B cell (primary cell): ENCODE data around the gene TESPA1. TPM values are rescaled to one million over a fixed set of nuclear protein-coding genes. Genes with fewer than 3 reads are reported as not detected.

Experiments
- ATAC-seq: fragments of 200-7000 bp; cut with Tn5 transposase; one replicate; pipeline ENCODE4 v1.10.0; 2021; ENCODE audit warnings: low read depth, mild to moderate bottlenecking, moderate number of reproducible peaks, moderate library complexity
- CTCF ChIA-PET: fragments of 350-600 bp; sonication (Branson Sonifier 250); formaldehyde crosslinking; loops from one replicate; lab custom pipeline; 2021; ENCODE audit warnings: antibody characterized with exemption, inconsistent platforms; lab: Charles Lee
- POLR2A ChIA-PET: fragments of 350-600 bp; sonication (Branson Sonifier 250); formaldehyde crosslinking; loops from one replicate; lab custom pipeline; 2021; ENCODE audit warnings: antibody characterized with exemption; lab: Charles Lee
- DNase-seq: peaks from one replicate; pipeline ENCODE4 v3.0.0; 2013
- H2AFZ ChIP-seq: 2 replicates; pipeline ENCODE4 v1.6.1; 2012; ENCODE audit warnings: mild to moderate bottlenecking, low read depth, low read length; ENCODE audit not compliant: insufficient read depth, poor library complexity, severe bottlenecking
- H3K27ac ChIP-seq, 2 donors: 1 replicate in 1 of 2; 2 replicates in 1 of 2; pipeline ENCODE4 v1.5.1; 2012 to 2013; ENCODE audit warnings: low read length in 2 of 2, mild to moderate bottlenecking in 2 of 2, moderate library complexity in 1 of 2
- H3K27me3 ChIP-seq, 4 experiments: fragments of 200-600 bp in 1 of 4; sonication (generic) in 1 of 4; replicated peaks in 1 of 4; 1 replicate in 2 of 4; 2 replicates in 2 of 4; pipeline versions ENCODE4 v1.6.1 to v1.7.0; 2013 to 2016; ENCODE audit warnings: low read length in 3 of 4, mild to moderate bottlenecking in 2 of 4, mixed read lengths in 1 of 4, moderate library complexity in 1 of 4; ENCODE audit not compliant: insufficient read depth in 4 of 4, control insufficient read depth in 3 of 4; ENCODE audit errors: control extremely low read depth in 1 of 4
- H3K36me3 ChIP-seq, 2 experiments: replicated peaks in 1 of 2; 1 replicate in 1 of 2; 2 replicates in 1 of 2; pipeline versions ENCODE4 v1.6.1 to v1.7.1; 2013; ENCODE audit warnings: low read length in 1 of 2; ENCODE audit not compliant: insufficient read depth in 2 of 2, control insufficient read depth in 1 of 2; ENCODE audit errors: control extremely low read depth in 1 of 2, extremely low read depth in 1 of 2
- H3K4me1 ChIP-seq, 2 donors: fragments of 200-600 bp in 1 of 2; sonication (generic) in 1 of 2; 1 replicate in 1 of 2; 2 replicates in 1 of 2; pipeline versions ENCODE4 v1.5.1 to v1.6.1; 2013 to 2017; ENCODE audit warnings: low read length in 2 of 2; ENCODE audit not compliant: control insufficient read depth in 2 of 2, insufficient read depth in 2 of 2
- H3K4me2 ChIP-seq: replicated peaks from 2 replicates; pipeline ENCODE3; 2012; ENCODE audit warnings: mild to moderate bottlenecking, low read depth, low read length; ENCODE audit not compliant: poor library complexity, severe bottlenecking
- H3K4me3 ChIP-seq, 5 experiments: fragments of 200-600 bp in 1 of 5; sonication (generic) in 1 of 5; 1 replicate in 3 of 5; 2 replicates in 2 of 5; pipeline versions ENCODE4 v1.5.1 to v1.7.0; 2011 to 2016; ENCODE audit warnings: low read length in 4 of 5, mild to moderate bottlenecking in 4 of 5, low read depth in 2 of 5, control low read depth in 1 of 5, moderate library complexity in 1 of 5; ENCODE audit not compliant: insufficient read depth in 1 of 5; ENCODE audit errors: control extremely low read depth in 1 of 5, extremely low read depth in 1 of 5
- H3K79me2 ChIP-seq: fragments of 200-600 bp; sonication (generic); one replicate; pipeline ENCODE4 v1.6.0; 2016; ENCODE audit warnings: low read length; ENCODE audit not compliant: control insufficient read depth, insufficient read depth
- H3K9ac ChIP-seq: fragments of 200-600 bp; sonication (generic); 2 replicates; pipeline ENCODE4 v1.6.1; 2017; ENCODE audit warnings: mild to moderate bottlenecking, low read length, moderate library complexity
- H3K9me3 ChIP-seq, 3 donors: one replicate each; pipeline versions ENCODE4 v1.6.1 to v1.7.1; 2013; ENCODE audit warnings: low read length in 2 of 3; ENCODE audit not compliant: control insufficient read depth in 2 of 3, insufficient read depth in 1 of 3; ENCODE audit errors: control extremely low read depth in 1 of 3
- H4K20me1 ChIP-seq: 2 replicates; pipeline ENCODE4 v1.6.0; 2012; ENCODE audit warnings: mild to moderate bottlenecking, low read length; ENCODE audit not compliant: insufficient read depth, control insufficient read depth, poor library complexity, severe bottlenecking
- H3K27ac Mint-ChIP-seq: one replicate; pipeline ENCODE4 v1.8.0; 2021; ENCODE audit warnings: mixed read lengths
- H3K27me3 Mint-ChIP-seq: one replicate; pipeline ENCODE4 v1.8.0; 2021; ENCODE audit warnings: mixed read lengths
- H3K4me1 Mint-ChIP-seq: one replicate; pipeline ENCODE4 v1.8.0; 2021; ENCODE audit warnings: mixed read lengths
- H3K4me3 Mint-ChIP-seq: one replicate; pipeline ENCODE4 v1.8.0; 2021; ENCODE audit warnings: mixed read lengths
- H3K9me3 Mint-ChIP-seq: one replicate; pipeline ENCODE4 v1.8.0; 2022; ENCODE audit warnings: mixed read lengths; ENCODE audit not compliant: insufficient read depth
- CTCF ChIP-seq: fragments of 200-600 bp; IDR thresholded peaks from one replicate; pipeline ENCODE4 v1.8.0; 2022; ENCODE audit warnings: antibody characterized with exemption, mild to moderate bottlenecking
- EZH2 ChIP-seq: IDR thresholded peaks from 2 replicates; pipeline ENCODE4 v1.6.1; 2012; ENCODE audit warnings: borderline replicate concordance, low read depth, mild to moderate bottlenecking, moderate library complexity, low read length; ENCODE audit not compliant: insufficient read depth, poor library complexity, severe bottlenecking
- WGBS: methylation state at CpG from one replicate; pipeline ENCODE4 v1.1.5; 2013; ENCODE audit warnings: missing lambda C conversion rate; ENCODE audit not compliant: insufficient coverage; 5-methylcytosine and 5-hydroxymethylcytosine counted together
- intact Hi-C: fragments of 100-400 bp; cut with micrococcal nuclease; formaldehyde crosslinking; loops from one replicate; pipeline ENCODE4 v1.10.0; 2022
- polyA plus RNA-seq: library from polyadenylated mRNA; depleted of rRNA; stranded (reverse); fragments of >200 nt; gene quantifications from 2 replicates; pipeline ENCODE4 v1.2.3, GENCODE V29; 2012
- total RNA-seq, 2 donors: library from RNA; stranded (reverse); fragments of 120-200 nt in 1 of 2; gene quantifications; 1 replicate in 1 of 2; 2 replicates in 1 of 2; pipeline versions ENCODE4 v1.2.3 to v1.2.4, GENCODE V29; 2013 to 2022

TESPA1 gene
- total and polyA plus RNA-seq, 2 donors (not counting 1 experiment from before 2014, with no cell fraction given) = 9.5 to 19.0 TPM

- WGBS = no CpG with 5 or more reads among the region's 2 CpGs
- no peaks in the 10 kb centered on the region for H3K27me3 Mint-ChIP-seq
- peaks cover 21% of the 10 kb centered on the region for H3K4me1 Mint-ChIP-seq
- TF ChIP-seq CTCF (no peak), EZH2 (no peak)
- H3K79me2 ChIP-seq = peaks cover 25% of the 10 kb centered on the region
- no peak overlapping the region for H3K4me3 Mint-ChIP-seq
- ChIA-PET CTCF (interaction anchor here (1.1 to 6.3 kb wide), 4 partner anchors 16 to 97 kb away, joined by 3 to 37 read pairs (median 6); no protein-coding TSS in a partner anchor), POLR2A (no interaction called here)
- ATAC-seq (no peak), DNase-seq (no peak)
- H3K27ac ChIP-seq = no peak overlapping the region
- H3K4me1 ChIP-seq = no peaks in the 10 kb centered on the region
- H3K27ac Mint-ChIP-seq = no peak overlapping the region
- H3K9me3 Mint-ChIP-seq = no peaks in the 10 kb centered on the region
- intact Hi-C loops = no loop called here
- no peaks in the 10 kb centered on the region for H3K9me3 ChIP-seq
- H3K9ac ChIP-seq = no peak overlapping the region
- peaks cover 5 to 33% of the 10 kb centered on the region in 2 experiments for H3K36me3 ChIP-seq
- no peaks in the 10 kb centered on the region for H3K27me3 ChIP-seq
- H2AFZ ChIP-seq = no peak overlapping the region
- H3K4me3 ChIP-seq = no peak overlapping the region
- H3K4me2 ChIP-seq = no peak overlapping the region
- no peaks in the 10 kb centered on the region for H4K20me1 ChIP-seq
Observed at GRCh38 chr12:54975272-54975671, 9.3 kb downstream of the TESPA1 start.

GRCh38 chr12:54974279-54974678, 10.3 kb downstream of the TESPA1 start:
- no peak overlapping the region for H2AFZ ChIP-seq
- no peak overlapping the region for H3K27ac ChIP-seq
- peaks cover 3 to 33% of the 10 kb centered on the region in 2 experiments for H3K36me3 ChIP-seq
- H3K9me3 Mint-ChIP-seq = no peaks in the 10 kb centered on the region
- H4K20me1 ChIP-seq = no peaks in the 10 kb centered on the region
- H3K27ac Mint-ChIP-seq = no peak overlapping the region
- peaks cover 15% of the 10 kb centered on the region for H3K4me1 Mint-ChIP-seq
- H3K4me1 ChIP-seq = no peaks in the 10 kb centered on the region
- ATAC-seq (no peak), DNase-seq (no peak)
- H3K27me3 ChIP-seq = no peaks in the 10 kb centered on the region
- no peaks in the 10 kb centered on the region for H3K9me3 ChIP-seq
- 98% methylated on average over 12 of the region's 12 CpGs for WGBS
- intact Hi-C loops = no loop called here
- H3K9ac ChIP-seq = no peak overlapping the region
- H3K4me3 Mint-ChIP-seq = no peak overlapping the region
- ChIA-PET CTCF (interaction anchor here (1.1 to 2.1 kb wide), 4 partner anchors 15 to 98 kb away, joined by 3 to 9 read pairs (median 4); no protein-coding TSS in a partner anchor), POLR2A (no interaction called here)
- TF ChIP-seq EZH2 (no peak), CTCF (no peak)
- no peaks in the 10 kb centered on the region for H3K27me3 Mint-ChIP-seq
- no peak overlapping the region for H3K4me3 ChIP-seq
- peaks cover 15% of the 10 kb centered on the region for H3K79me2 ChIP-seq
- no peak overlapping the region for H3K4me2 ChIP-seq
